KMS-11 (cell line): Measurements from ENCODE around the gene NAT10.

ENCODE experiments used
- H2AFZ ChIP-seq: fragments of 200-600 bp; sonication (generic); 2 replicates; pipeline ENCODE4 v1.6.1; 2016; ENCODE audit warnings: antibody characterized with exemption, mixed run types, low read depth
- H3K27ac ChIP-seq: fragments of 200-600 bp; sonication (generic); 2 replicates; pipeline ENCODE4 v1.6.1; 2016; ENCODE audit warnings: mild to moderate bottlenecking, mixed run types
- H3K27me3 ChIP-seq: fragments of 200-600 bp; sonication (generic); 2 replicates; pipeline ENCODE4 v1.6.1; 2017; ENCODE audit warnings: mild to moderate bottlenecking, low read depth, mixed run types, moderate library complexity; ENCODE audit not compliant: insufficient read depth
- H3K36me3 ChIP-seq: fragments of 200-600 bp; sonication (generic); 2 replicates; pipeline ENCODE4 v1.6.1; 2017; ENCODE audit warnings: mild to moderate bottlenecking, mixed run types; ENCODE audit not compliant: insufficient read depth
- H3K4me1 ChIP-seq: fragments of 200-600 bp; sonication (generic); 2 replicates; pipeline ENCODE4 v1.6.1; 2016; ENCODE audit warnings: mild to moderate bottlenecking, low read depth, mixed run types; ENCODE audit not compliant: poor library complexity, severe bottlenecking
- H3K4me2 ChIP-seq: fragments of 200-600 bp; sonication (generic); 2 replicates; pipeline ENCODE4 v1.7.0; 2016; ENCODE audit warnings: mild to moderate bottlenecking, mixed run types
- H3K4me3 ChIP-seq: fragments of 200-600 bp; sonication (generic); IDR thresholded peaks from 2 replicates; pipeline ENCODE4 v1.6.1; 2017; ENCODE audit warnings: low read depth, low read length, mixed read lengths; ENCODE audit not compliant: insufficient read depth
- H3K79me2 ChIP-seq: fragments of 200-600 bp; sonication (generic); 2 replicates; pipeline ENCODE4 v1.6.1; 2016; ENCODE audit warnings: low read depth, mixed run types; ENCODE audit not compliant: insufficient read depth
- H3K9ac ChIP-seq: fragments of 200-600 bp; sonication (generic); 2 replicates; pipeline ENCODE4 v1.6.1; 2016; ENCODE audit warnings: mild to moderate bottlenecking, mixed run types
- H4K20me1 ChIP-seq: fragments of 200-600 bp; sonication (generic); 2 replicates; pipeline ENCODE4 v1.6.1; 2016; ENCODE audit warnings: mild to moderate bottlenecking, mixed run types; ENCODE audit not compliant: insufficient read depth
- CTCF ChIP-seq: fragments of 200-600 bp; sonication (generic); conservative IDR thresholded peaks from 2 replicates; pipeline ENCODE4 v1.6.1; 2017; ENCODE audit warnings: low read depth, mild to moderate bottlenecking, antibody characterized with exemption, low read length, moderate library complexity, mixed read lengths

The NAT10 gene

GRCh38 chr11:34154059-34154875 is 48.8 kb downstream of the NAT10 start:
- H3K4me1 ChIP-seq, result no peaks in the 10 kb centered on the region
- no peaks in the 10 kb centered on the region for H3K27me3 ChIP-seq
- no peak overlapping the region for H3K9ac ChIP-seq
- H2AFZ ChIP-seq, result no peak overlapping the region
- no peak overlapping the region for H3K4me3 ChIP-seq
- H3K36me3 ChIP-seq, result no peaks in the 10 kb centered on the region
- no peak for TF ChIP-seq CTCF
- H4K20me1 ChIP-seq, result no peaks in the 10 kb centered on the region
- H3K4me2 ChIP-seq, result no peak overlapping the region
- H3K79me2 ChIP-seq, result no peaks in the 10 kb centered on the region
- H3K27ac ChIP-seq, result no peak overlapping the region

- Histone ChIP-seq H2AFZ (no peak overlapping the region), H3K4me1 (no peaks in the 10 kb centered on the region), H3K79me2 (no peaks in the 10 kb centered on the region), H3K4me3 (no peak overlapping the region), H3K9ac (no peak overlapping the region), H3K27me3 (no peaks in the 10 kb centered on the region), H3K27ac (no peak overlapping the region), H4K20me1 (no peaks in the 10 kb centered on the region), H3K36me3 (no peaks in the 10 kb centered on the region), H3K4me2 (no peak overlapping the region)
- TF ChIP-seq CTCF, result no peak
Observed at GRCh38 chr11:34155057-34155756, 49.8 kb downstream of the NAT10 start.

- Histone ChIP-seq H3K4me2 (no peak overlapping the region), H3K4me1 (no peaks in the 10 kb centered on the region), H2AFZ (no peak overlapping the region), H3K9ac (no peak overlapping the region), H3K27ac (no peak overlapping the region), H3K79me2 (no peaks in the 10 kb centered on the region), H3K27me3 (no peaks in the 10 kb centered on the region), H4K20me1 (no peaks in the 10 kb centered on the region), H3K36me3 (no peaks in the 10 kb centered on the region), H3K4me3 (no peak overlapping the region)
- TF ChIP-seq CTCF, result no peak
Observed at GRCh38 chr11:34155757-34156062, 50.3 kb downstream of the NAT10 start.

- Histone ChIP-seq H3K4me1 (no peaks in the 10 kb centered on the region), H3K9ac (no peak overlapping the region), H3K4me3 (no peak overlapping the region), H3K27ac (no peak overlapping the region), H3K79me2 (no peaks in the 10 kb centered on the region), H3K27me3 (no peaks in the 10 kb centered on the region), H3K4me2 (no peak overlapping the region), H2AFZ (no peak overlapping the region), H4K20me1 (no peaks in the 10 kb centered on the region), H3K36me3 (no peaks in the 10 kb centered on the region)
- no peak for TF ChIP-seq CTCF
Observed at GRCh38 chr11:34157163-34157562, 51.7 kb downstream of the NAT10 start.
